HepG2 (cell line): Measurements from ENCODE around the gene FANCE. TPM values are rescaled to one million over a fixed set of nuclear protein-coding genes. Genes with fewer than 3 reads are reported as not detected.

Experiments
- ASH2L ChIP-seq: fragments of 300-600, 200-600 bp; sonication (generic); IDR thresholded peaks from 2 replicates; pipeline ENCODE4 v1.7.0; 2017; ENCODE audit warnings: low read depth, mild to moderate bottlenecking, moderate library complexity, mixed read lengths, low read length; ENCODE audit not compliant: insufficient read length
- CHD2 ChIP-seq: IDR thresholded peaks from 2 replicates; pipeline ENCODE4 v1.6.1; 2011; ENCODE audit warnings: low read depth, low read length, improper control_type of control experiment
- CREBL2 ChIP-seq: sonication (generic); formaldehyde crosslinking; IDR thresholded peaks from 2 replicates; pipeline ENCODE4 v1.8.1; 2023; ENCODE audit warnings: missing genetic modification reagents, mild to moderate bottlenecking, borderline replicate concordance
- DBP ChIP-seq: sonication (generic); formaldehyde crosslinking; IDR thresholded peaks from 2 replicates; pipeline ENCODE4 v1.4.0; 2020; ENCODE audit warnings: missing genetic modification reagents; ENCODE audit errors: not compliant biosample characterization
- KDM6A ChIP-seq: IDR thresholded peaks from 2 replicates; pipeline ENCODE4 v1.6.1; 2016; ENCODE audit warnings: low read depth
- MAFK ChIP-seq, 2 experiments: IDR thresholded peaks in 1 of 2; conservative IDR thresholded peaks in 1 of 2; 2 replicates each; pipeline ENCODE4 v1.6.1; 2011; ENCODE audit warnings: improper control_type of control experiment in 2 of 2, low read length in 2 of 2
- PAXIP1 ChIP-seq: sonication (generic); formaldehyde crosslinking; conservative IDR thresholded peaks from 2 replicates; pipeline ENCODE4 v1.4.0; 2020; ENCODE audit warnings: mild to moderate bottlenecking, missing genetic modification reagents, moderate library complexity
- ZNF225 ChIP-seq: sonication (generic); formaldehyde crosslinking; IDR thresholded peaks from 2 replicates; pipeline ENCODE4 v1.4.0; 2020; ENCODE audit warnings: mild to moderate bottlenecking, missing genetic modification reagents
- ZNF362 ChIP-seq: sonication (generic); formaldehyde crosslinking; IDR thresholded peaks from 2 replicates; pipeline ENCODE4 v1.4.0; 2020; ENCODE audit warnings: missing genetic modification reagents, mild to moderate bottlenecking, borderline replicate concordance
- ZNF501 ChIP-seq: sonication (generic); formaldehyde crosslinking; IDR thresholded peaks from 2 replicates; pipeline ENCODE4 v1.5.1; 2020; ENCODE audit warnings: mild to moderate bottlenecking, moderate library complexity, missing genetic modification reagents
- ZNF543 ChIP-seq: sonication (generic); formaldehyde crosslinking; IDR thresholded peaks from 2 replicates; pipeline ENCODE4 v1.4.0; 2020; ENCODE audit warnings: mild to moderate bottlenecking, missing genetic modification reagents
- ZNF607 ChIP-seq: sonication (generic); formaldehyde crosslinking; IDR thresholded peaks from 2 replicates; pipeline ENCODE4 v1.5.1; 2020; ENCODE audit warnings: missing genetic modification reagents, mild to moderate bottlenecking, borderline replicate concordance
- ZNF687 ChIP-seq: sonication (generic); formaldehyde crosslinking; IDR thresholded peaks from 2 replicates; pipeline ENCODE4 v1.5.1; 2020; ENCODE audit warnings: mild to moderate bottlenecking, missing genetic modification reagents, moderate library complexity
- ZNF772 ChIP-seq: sonication (generic); formaldehyde crosslinking; IDR thresholded peaks from 2 replicates; pipeline ENCODE4 v1.5.0; 2020; ENCODE audit warnings: mild to moderate bottlenecking, missing genetic modification reagents
- ZNF773 ChIP-seq: sonication (generic); formaldehyde crosslinking; IDR thresholded peaks from 2 replicates; pipeline ENCODE4 v1.4.0; 2020; ENCODE audit warnings: missing genetic modification reagents, borderline replicate concordance
- ZSCAN25 ChIP-seq: sonication (generic); formaldehyde crosslinking; IDR thresholded peaks from 2 replicates; pipeline ENCODE4 v1.8.0; 2022; ENCODE audit warnings: mild to moderate bottlenecking, missing genetic modification reagents
- polyA plus RNA-seq, 8 experiments: library from polyadenylated mRNA; depleted of rRNA in 3 of 8; stranded (reverse) in 7 of 8; unstranded in 1 of 8; fragments of >200 nt; fragmentation: Illumina TruSeq in 4 of 8; extraction: Trizol in 4 of 8; gene quantifications; 2 replicates each; pipeline versions ENCODE4 v1.2.1 to v1.2.3, GENCODE V29; 2011 to 2016; ENCODE audit warnings: low read depth in 4 of 8, missing spikeins in 1 of 8, mixed read lengths in 1 of 8; ENCODE audit not compliant: insufficient read depth in 1 of 8
- total RNA-seq, 5 experiments: library from RNA; depleted of rRNA; stranded (reverse); fragments of >200 nt; fragmentation: Illumina TruSeq; extraction: Trizol; gene quantifications; 2 replicates each; pipeline ENCODE4 v1.2.3, GENCODE V29; 2016; ENCODE audit warnings: low read depth in 1 of 5

The FANCE gene
- total and polyA plus RNA-seq, 2 of the 13 experiments (the other 11 are each of a cell fraction or from before 2014, with no cell fraction given): 7.1 to 11.2 TPM

- TF ChIP-seq ZNF687 (CRISPR knock-in tag) (peak; percentile 83), MAFK (conservative IDR thresholded peaks at IDR 0.05 in 1 of 2, IDR thresholded peaks at IDR 0.05 in 1 of 2; ENCODE audit: low read length in 2 of 2) (no peak), ZNF362 (no peak), CHD2 (no peak), ZNF225 (CRISPR knock-in tag) (peak; percentile 40; the same call in 1 of the 2 replicates), ZNF607 (no peak), ZNF501 (peak; percentile 33; the same call in 1 of the 2 replicates), PAXIP1 (CRISPR knock-in tag) (peak; percentile 23; the same call in 1 of the 2 replicates), DBP (CRISPR knock-in tag) (no peak), ZNF773 (CRISPR knock-in tag) (peak; percentile 88; the same call in 1 of the 2 replicates), KDM6A (CRISPR knock-in tag) (no peak), ZNF543 (peak; percentile 64; the same call in 1 of the 2 replicates), ASH2L (peak; percentile 57), ZNF772 (CRISPR knock-in tag) (no peak), CREBL2 (CRISPR knock-in tag) (no peak), ZSCAN25 (CRISPR knock-in tag) (peak; percentile 69)
These were observed 44.1 kb downstream of the FANCE start (continued) for GRCh38 chr6:35496036-35496840.
